Measurements from ENCODE around the gene KRT23. TPM values are rescaled to one million over a fixed set of nuclear protein-coding genes. Genes with fewer than 3 reads are reported as not detected.
"Not testable (repeated sequence)": the region's sequence is repeated elsewhere in the genome, so short reads cannot be mapped to it uniquely, and the experiment has no call there.

Gene KRT23
- total RNA-seq, 1 experiment from 2014 or later, result not detected

- Histone ChIP-seq H4K20me1 (ENCODE audit: insufficient read depth) (no peaks in the 10 kb centered on the region), H3K27ac (no peak overlapping the region), H3K27me3 (ENCODE audit: insufficient read depth, low read depth) (no peaks in the 10 kb centered on the region), H3K4me2 (no peak overlapping the region), H3K4me3 (no peak overlapping the region), H2AFZ (no peak overlapping the region), H3F3A (ENCODE audit: insufficient read depth, low read depth) (peaks cover 19% of the 10 kb centered on the region), H3K4me1 (replicated peaks; ENCODE audit: insufficient read depth) (peaks cover 37% of the 10 kb centered on the region), H3K9me2 (ENCODE audit: insufficient read depth) (no peaks in the 10 kb centered on the region), H3K9me3 (ENCODE audit: insufficient read depth, low read depth) (no peaks in the 10 kb centered on the region), H3K36me3 (ENCODE audit: low read depth) (no peaks in the 10 kb centered on the region), H3K79me2 (ENCODE audit: low read depth) (no peaks in the 10 kb centered on the region)
- ChIA-PET POLR2A (ENCODE audit: unreplicated experiment) (no interaction called here), CTCF (no interaction called here)
- no TSS peak for BruUV-seq (replicated peaks)
- DNase-seq, result no peak
- intact Hi-C loops (cut with micrococcal nuclease; ENCODE audit: unreplicated experiment), result no loop called here
- no peak for TF ChIP-seq EZH2 (IDR thresholded peaks at IDR 0.05; ENCODE audit: low read depth)
- TF ChIP-seq, protein P1, sequence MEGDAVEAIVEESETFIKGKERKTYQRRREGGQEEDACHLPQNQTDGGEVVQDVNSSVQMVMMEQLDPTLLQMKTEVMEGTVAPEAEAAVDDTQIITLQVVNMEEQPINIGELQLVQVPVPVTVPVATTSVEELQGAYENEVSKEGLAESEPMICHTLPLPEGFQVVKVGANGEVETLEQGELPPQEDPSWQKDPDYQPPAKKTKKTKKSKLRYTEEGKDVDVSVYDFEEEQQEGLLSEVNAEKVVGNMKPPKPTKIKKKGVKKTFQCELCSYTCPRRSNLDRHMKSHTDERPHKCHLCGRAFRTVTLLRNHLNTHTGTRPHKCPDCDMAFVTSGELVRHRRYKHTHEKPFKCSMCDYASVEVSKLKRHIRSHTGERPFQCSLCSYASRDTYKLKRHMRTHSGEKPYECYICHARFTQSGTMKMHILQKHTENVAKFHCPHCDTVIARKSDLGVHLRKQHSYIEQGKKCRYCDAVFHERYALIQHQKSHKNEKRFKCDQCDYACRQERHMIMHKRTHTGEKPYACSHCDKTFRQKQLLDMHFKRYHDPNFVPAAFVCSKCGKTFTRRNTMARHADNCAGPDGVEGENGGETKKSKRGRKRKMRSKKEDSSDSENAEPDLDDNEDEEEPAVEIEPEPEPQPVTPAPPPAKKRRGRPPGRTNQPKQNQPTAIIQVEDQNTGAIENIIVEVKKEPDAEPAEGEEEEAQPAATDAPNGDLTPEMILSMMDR (conservative IDR thresholded peaks at IDR 0.05), result no peak
Observed at GRCh38 chr17:40921026-40921425, 16.4 kb downstream of the KRT23 start.

DNA sequence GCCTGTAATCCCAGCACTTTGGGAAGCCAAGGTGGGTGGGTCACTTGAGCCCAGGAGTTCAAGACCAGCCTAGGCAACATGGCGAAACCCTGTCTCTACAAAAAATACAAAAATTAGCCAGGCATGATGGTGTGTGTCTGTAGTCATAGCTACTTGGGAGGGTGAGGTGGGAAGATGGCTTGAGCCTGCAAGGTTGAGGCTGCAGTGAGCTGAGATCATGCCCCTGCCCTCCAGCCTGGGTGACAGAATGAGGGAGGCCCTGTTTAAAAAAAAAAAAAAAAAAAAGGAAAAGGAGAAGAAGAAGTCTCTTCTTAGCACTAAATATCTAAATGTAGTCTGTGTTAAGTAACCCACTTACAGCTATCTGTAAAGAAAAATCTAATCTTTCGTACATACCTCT is 20.3 kb downstream of the KRT23 start:
- BruUV-seq (replicated peaks); intact Hi-C loops (cut with micrococcal nuclease; ENCODE audit: unreplicated experiment); H3K4me3 ChIP-seq; H2AFZ ChIP-seq; H3K36me3 ChIP-seq (ENCODE audit: low read depth); H3K9me2 ChIP-seq (ENCODE audit: insufficient read depth); H4K20me1 ChIP-seq (ENCODE audit: insufficient read depth); H3K9me3 ChIP-seq (ENCODE audit: insufficient read depth, low read depth); H3K4me2 ChIP-seq; H3K79me2 ChIP-seq (ENCODE audit: low read depth); H3K27me3 ChIP-seq (ENCODE audit: insufficient read depth, low read depth); DNase-seq: not testable (repeated sequence)
- ChIA-PET CTCF (interaction anchor here (0.6 kb wide), 2 partner anchors 282 to 518 kb away, joined by 3 read pairs; no protein-coding TSS in a partner anchor), POLR2A (ENCODE audit: unreplicated experiment) (interaction anchor here (0.5 kb wide), 1 partner anchor 98 kb away, joined by 3 read pairs; no protein-coding TSS in a partner anchor)
- Histone ChIP-seq H3K27ac (peak overlapping the region; percentile 99), H3F3A (ENCODE audit: insufficient read depth, low read depth) (peaks cover 35% of the 10 kb centered on the region), H3K4me1 (replicated peaks; ENCODE audit: insufficient read depth) (peaks cover 58% of the 10 kb centered on the region)

- TSS peak; percentile 99 for BruUV-seq (replicated peaks)
- Histone ChIP-seq H3K4me2 (peak overlapping the region; percentile 65), H3K27ac (peak overlapping the region; percentile 99), H4K20me1 (ENCODE audit: insufficient read depth) (no peaks in the 10 kb centered on the region), H3K36me3 (ENCODE audit: low read depth) (no peaks in the 10 kb centered on the region), H3K79me2 (ENCODE audit: low read depth) (no peaks in the 10 kb centered on the region), H2AFZ (no peak overlapping the region), H3K27me3 (ENCODE audit: insufficient read depth, low read depth) (no peaks in the 10 kb centered on the region), H3K9me3 (ENCODE audit: insufficient read depth, low read depth) (no peaks in the 10 kb centered on the region), H3K9me2 (ENCODE audit: insufficient read depth) (no peaks in the 10 kb centered on the region), H3K4me1 (replicated peaks; ENCODE audit: insufficient read depth) (peaks cover 62% of the 10 kb centered on the region), H3K4me3 (no peak overlapping the region), H3F3A (ENCODE audit: insufficient read depth, low read depth) (peaks cover 32% of the 10 kb centered on the region)
- POLR2A ChIA-PET (ENCODE audit: unreplicated experiment), result interaction anchor here (0.6 kb wide), 1 partner anchor 208 kb away, joined by 14 read pairs; the partner anchor contains the start of gene KRTAP4-12
- intact Hi-C loops (cut with micrococcal nuclease; ENCODE audit: unreplicated experiment), result no loop called here
- CTCF ChIA-PET, result interaction anchor here (1.0 kb wide), 1 partner anchor 37 kb away, joined by 3 read pairs; no protein-coding TSS in a partner anchor
- TF ChIP-seq, protein P1 (conservative IDR thresholded peaks at IDR 0.05), result 0 out of 2 replicates have a peak, but pooled peaks have one; percentile 5
- TF ChIP-seq EZH2 (IDR thresholded peaks at IDR 0.05; ENCODE audit: low read depth), result no peak
- no peak for DNase-seq
Observed at GRCh38 chr17:40916366-40916765, 21.1 kb downstream of the KRT23 start.
